H9 (cell line): Measurements from ENCODE around the gene MCM7. TPM values are rescaled to one million over a fixed set of nuclear protein-coding genes. Genes with fewer than 3 reads are reported as not detected.

Experiments used
- DNase-seq: peaks from one replicate; pipeline ENCODE4 v3.0.0-alpha.2; 2017
- H2AFZ ChIP-seq: one replicate; pipeline ENCODE4 v1.6.1; 2013; ENCODE audit warnings: mild to moderate bottlenecking, low read length, control low read depth, moderate library complexity
- H2AK5ac ChIP-seq: 2 replicates; pipeline ENCODE4 v1.6.1; 2013; ENCODE audit warnings: low read length, control low read depth, mixed read lengths; ENCODE audit not compliant: insufficient read length
- H2BK120ac ChIP-seq: one replicate; pipeline ENCODE4 v1.6.1; 2013; ENCODE audit warnings: low read depth, mild to moderate bottlenecking, low read length, control low read depth, inconsistent platforms; ENCODE audit not compliant: poor library complexity, severe bottlenecking
- H2BK12ac ChIP-seq: 2 replicates; pipeline ENCODE4 v1.6.1; 2013; ENCODE audit warnings: low read length, control low read depth, mixed read lengths, low read depth; ENCODE audit not compliant: insufficient read length
- H2BK15ac ChIP-seq: 2 replicates; pipeline ENCODE4 v1.6.1; 2013; ENCODE audit warnings: low read depth, low read length, control low read depth
- H2BK20ac ChIP-seq: one replicate; pipeline ENCODE4 v1.6.1; 2013; ENCODE audit warnings: low read depth, mild to moderate bottlenecking, low read length, control low read depth, inconsistent platforms; ENCODE audit not compliant: poor library complexity, severe bottlenecking
- H2BK5ac ChIP-seq: 2 replicates; pipeline ENCODE4 v1.6.1; 2013; ENCODE audit warnings: low read length, control low read depth, mixed read lengths; ENCODE audit not compliant: insufficient read length
- H3K14ac ChIP-seq: 2 replicates; pipeline ENCODE4 v1.6.1; 2013; ENCODE audit warnings: low read length, control low read depth; ENCODE audit not compliant: insufficient read depth
- H3K18ac ChIP-seq: 2 replicates; pipeline ENCODE4 v1.6.1; 2013; ENCODE audit warnings: low read depth, mild to moderate bottlenecking, mixed read lengths, low read length, control low read depth; ENCODE audit not compliant: insufficient read length
- H3K23ac ChIP-seq: 2 replicates; pipeline ENCODE4 v1.6.1; 2013; ENCODE audit warnings: low read length, control low read depth, mixed read lengths, low read depth; ENCODE audit not compliant: insufficient read length
- H3K23me2 ChIP-seq: 2 replicates; pipeline ENCODE4 v1.6.1; 2013; ENCODE audit warnings: low read depth, mild to moderate bottlenecking, mixed read lengths, low read length, control low read depth; ENCODE audit not compliant: insufficient read length, poor library complexity, severe bottlenecking
- H3K27ac ChIP-seq: 2 replicates; pipeline ENCODE4 v1.5.1; 2013; ENCODE audit warnings: low read length, control low read depth, mixed read lengths, low read depth; ENCODE audit not compliant: insufficient read length
- H3K27me3 ChIP-seq: 2 replicates; pipeline ENCODE4 v1.6.1; 2013; ENCODE audit warnings: low read length, control low read depth, inconsistent platforms; ENCODE audit not compliant: insufficient read depth
- H3K4ac ChIP-seq: 2 replicates; pipeline ENCODE4 v1.6.1; 2013; ENCODE audit warnings: low read depth, mild to moderate bottlenecking, control low read depth, inconsistent platforms, low read length, moderate library complexity
- H3K4me1 ChIP-seq: 2 replicates; pipeline ENCODE4 v1.6.1; 2013; ENCODE audit warnings: low read length, control low read depth, inconsistent platforms; ENCODE audit not compliant: insufficient read depth
- H3K4me2 ChIP-seq: 2 replicates; pipeline ENCODE4 v1.6.1; 2013; ENCODE audit warnings: low read length, control low read depth, mixed read lengths; ENCODE audit not compliant: insufficient read length, insufficient read depth
- H3K56ac ChIP-seq: 2 replicates; pipeline ENCODE4 v1.6.1; 2013; ENCODE audit warnings: low read depth, mild to moderate bottlenecking, mixed read lengths, low read length, control low read depth; ENCODE audit not compliant: insufficient read length
- H3K79me1 ChIP-seq: 2 replicates; pipeline ENCODE4 v1.6.1; 2013; ENCODE audit warnings: low read depth, mild to moderate bottlenecking, moderate library complexity, low read length, control low read depth, inconsistent platforms; ENCODE audit not compliant: insufficient read depth, poor library complexity, severe bottlenecking
- H3K79me2 ChIP-seq: 2 replicates; pipeline ENCODE4 v1.6.1; 2013; ENCODE audit warnings: low read length, control low read depth, inconsistent platforms; ENCODE audit not compliant: insufficient read depth
- H3K9ac ChIP-seq: 2 replicates; pipeline ENCODE4 v1.6.1; 2013; ENCODE audit warnings: low read length, control low read depth, mixed read lengths; ENCODE audit not compliant: insufficient read length; ENCODE audit errors: extremely low read depth
- H3K9me3 ChIP-seq: one replicate; pipeline ENCODE4 v1.6.1; 2013; ENCODE audit warnings: low read depth, low read length, inconsistent platforms; ENCODE audit not compliant: control insufficient read depth
- H3T11ph ChIP-seq: one replicate; pipeline ENCODE4 v1.6.1; 2013; ENCODE audit warnings: mild to moderate bottlenecking, low read length, control low read depth, inconsistent platforms
- H4K20me1 ChIP-seq: one replicate; pipeline ENCODE4 v1.6.1; 2013; ENCODE audit not compliant: control insufficient read depth, insufficient read length, insufficient read depth
- H4K5ac ChIP-seq: 2 replicates; pipeline ENCODE4 v1.6.1; 2013; ENCODE audit warnings: low read depth, mild to moderate bottlenecking, mixed read lengths, low read length, control low read depth; ENCODE audit not compliant: insufficient read length
- H4K8ac ChIP-seq: replicated peaks from 2 replicates; pipeline ENCODE4 v1.6.1; 2013; ENCODE audit warnings: low read length, control low read depth, mixed read lengths, low read depth; ENCODE audit not compliant: insufficient read length
- H4K91ac ChIP-seq: 2 replicates; pipeline ENCODE4 v1.6.1; 2013; ENCODE audit warnings: low read depth, mild to moderate bottlenecking, moderate library complexity, mixed read lengths, low read length, control low read depth; ENCODE audit not compliant: insufficient read length
- H3K27ac Mint-ChIP-seq, 3 experiments: 2 replicates in 2 of 3; 3 replicates in 1 of 3; pipeline ENCODE4 v1.8.0; 2020 to 2021; ENCODE audit warnings: mixed read lengths in 3 of 3, mild to moderate bottlenecking in 1 of 3, moderate library complexity in 1 of 3
- H3K27me3 Mint-ChIP-seq: 2 replicates; pipeline ENCODE4 v1.8.0; 2021; ENCODE audit warnings: low read depth, mild to moderate bottlenecking, moderate library complexity, mixed read lengths
- H3K36me3 Mint-ChIP-seq, 3 experiments: 2 replicates in 2 of 3; 3 replicates in 1 of 3; pipeline ENCODE4 v1.8.0; 2020 to 2021; ENCODE audit warnings: low read depth in 3 of 3, mixed read lengths in 3 of 3; ENCODE audit not compliant: insufficient read depth in 1 of 3
- H3K4me1 Mint-ChIP-seq, 2 experiments: 2 replicates each; pipeline ENCODE4 v1.8.0; 2020; ENCODE audit warnings: mixed read lengths in 2 of 2
- H3K4me3 Mint-ChIP-seq, 2 experiments: 2 replicates in 1 of 2; 3 replicates in 1 of 2; pipeline ENCODE4 v1.8.0; 2020 to 2021; ENCODE audit warnings: mild to moderate bottlenecking in 2 of 2, mixed read lengths in 2 of 2, moderate library complexity in 1 of 2
- H3K9me3 Mint-ChIP-seq, 2 experiments: 2 replicates in 1 of 2; 3 replicates in 1 of 2; pipeline ENCODE4 v1.8.0; 2020; ENCODE audit warnings: mild to moderate bottlenecking in 2 of 2, mixed read lengths in 2 of 2, moderate library complexity in 1 of 2
- WGBS: extraction: QIAGEN DNeasy Blood & Tissue Kit; methylation state at CpG from one replicate; pipeline ENCODE4 v1.1.7; 2013; ENCODE audit warnings: missing lambda C conversion rate, low lambda C conversion rate, mixed read lengths; ENCODE audit not compliant: insufficient read length; ENCODE audit errors: extremely low coverage; 5-methylcytosine and 5-hydroxymethylcytosine counted together
- total RNA-seq: library from RNA; stranded (reverse); gene quantifications from 2 replicates; pipeline ENCODE4 v1.2.1, GENCODE V29; 2021
- TF ChIP-seq, protein P1 (sequence below): fragments of 200-600 bp; sonication (generic); conservative IDR thresholded peaks from 3 replicates; pipeline ENCODE4 v1.8.0; 2021; ENCODE audit warnings: antibody characterized with exemption, mild to moderate bottlenecking

MCM7 gene
- total RNA-seq, 1 experiment from 2014 or later: 390 TPM

DNA sequence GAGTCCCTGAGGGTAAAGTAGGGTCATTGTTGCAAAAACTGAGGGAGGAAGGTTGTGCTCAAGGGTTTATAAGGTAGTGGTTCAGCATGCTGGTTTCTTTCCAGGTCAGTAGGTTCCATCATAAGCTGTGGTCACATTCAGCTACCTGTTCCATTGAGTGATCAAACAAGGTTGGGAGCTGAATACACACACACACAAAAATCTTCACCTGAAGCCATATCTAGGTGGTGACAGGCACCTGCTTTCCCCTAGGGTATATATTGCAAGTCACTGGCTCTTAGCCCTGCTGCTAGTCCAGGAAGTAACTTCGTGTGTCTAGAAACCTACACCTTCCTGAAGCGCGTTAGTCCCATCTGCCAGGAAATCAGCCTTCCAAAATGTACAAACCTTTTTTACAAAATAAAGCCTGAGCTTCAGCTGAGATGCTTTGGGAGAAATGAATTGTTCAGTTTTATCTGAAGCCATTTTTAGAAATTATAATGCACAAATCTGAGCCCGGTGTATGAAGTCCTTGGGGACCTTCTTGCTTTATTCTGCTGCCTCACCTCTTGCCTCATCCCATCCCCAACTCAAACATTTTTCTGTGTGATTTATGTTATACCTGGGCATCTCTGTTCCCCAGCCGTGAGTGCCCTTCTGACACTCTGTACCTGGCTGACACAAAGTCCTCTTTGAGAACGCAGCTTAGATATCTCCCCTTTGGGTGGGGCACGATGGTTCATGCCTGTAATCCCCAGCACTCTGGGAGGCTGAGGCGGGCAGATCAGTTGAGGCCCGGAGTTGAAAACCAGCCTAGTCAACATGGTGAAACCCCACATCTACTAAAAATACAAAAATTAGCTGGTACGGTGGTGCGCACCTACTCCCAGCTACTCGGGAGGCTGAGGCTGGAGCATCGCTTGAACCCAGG lies 36.9 kb upstream of the MCM7 start:
- Histone ChIP-seq H3K56ac (no peak overlapping the region), H3K27ac (no peak overlapping the region), H3K9ac (no peak overlapping the region), H3K4me1 (no peaks in the 10 kb centered on the region), H3K4me2 (no peak overlapping the region), H3K14ac (no peak overlapping the region), H3K18ac (no peak overlapping the region), H2AK5ac (no peak overlapping the region), H3K9me3 (no peaks in the 10 kb centered on the region), H2BK120ac (no peak overlapping the region), H3K79me1 (no peaks in the 10 kb centered on the region), H3K79me2 (no peaks in the 10 kb centered on the region), H3T11ph (no peak overlapping the region), H3K4ac (no peak overlapping the region), H4K20me1 (no peaks in the 10 kb centered on the region), H2BK15ac (no peak overlapping the region), H4K5ac (no peak overlapping the region), H2BK5ac (no peak overlapping the region), H3K23me2 (no peaks in the 10 kb centered on the region), H4K91ac (no peak overlapping the region), H2BK12ac (no peak overlapping the region), H3K23ac (no peak overlapping the region), H2AFZ (no peak overlapping the region), H2BK20ac (no peak overlapping the region), H3K27me3 (no peaks in the 10 kb centered on the region), H4K8ac (no peak overlapping the region)
- WGBS: no CpG with 5 or more reads among the region's 13 CpGs
- Mint-ChIP-seq H3K27me3 (peaks cover 7% of the 10 kb centered on the region), H3K27ac (no peak overlapping the region; a peak in 1 of 7 replicates), H3K9me3 (no peaks in the 10 kb centered on the region), H3K4me1 (peaks cover 3 to 5% of the 10 kb centered on the region in 2 experiments), H3K36me3 (no peaks in the 10 kb centered on the region), H3K4me3 (no peak overlapping the region)
- DNase-seq: no peak
- TF ChIP-seq, protein P1, sequence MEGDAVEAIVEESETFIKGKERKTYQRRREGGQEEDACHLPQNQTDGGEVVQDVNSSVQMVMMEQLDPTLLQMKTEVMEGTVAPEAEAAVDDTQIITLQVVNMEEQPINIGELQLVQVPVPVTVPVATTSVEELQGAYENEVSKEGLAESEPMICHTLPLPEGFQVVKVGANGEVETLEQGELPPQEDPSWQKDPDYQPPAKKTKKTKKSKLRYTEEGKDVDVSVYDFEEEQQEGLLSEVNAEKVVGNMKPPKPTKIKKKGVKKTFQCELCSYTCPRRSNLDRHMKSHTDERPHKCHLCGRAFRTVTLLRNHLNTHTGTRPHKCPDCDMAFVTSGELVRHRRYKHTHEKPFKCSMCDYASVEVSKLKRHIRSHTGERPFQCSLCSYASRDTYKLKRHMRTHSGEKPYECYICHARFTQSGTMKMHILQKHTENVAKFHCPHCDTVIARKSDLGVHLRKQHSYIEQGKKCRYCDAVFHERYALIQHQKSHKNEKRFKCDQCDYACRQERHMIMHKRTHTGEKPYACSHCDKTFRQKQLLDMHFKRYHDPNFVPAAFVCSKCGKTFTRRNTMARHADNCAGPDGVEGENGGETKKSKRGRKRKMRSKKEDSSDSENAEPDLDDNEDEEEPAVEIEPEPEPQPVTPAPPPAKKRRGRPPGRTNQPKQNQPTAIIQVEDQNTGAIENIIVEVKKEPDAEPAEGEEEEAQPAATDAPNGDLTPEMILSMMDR: no peak
